H1 (cell line): Measurements from ENCODE around the gene HES3. TPM values are rescaled to one million over a fixed set of nuclear protein-coding genes. Genes with fewer than 3 reads are reported as not detected.

Experiments
- CEBPB ChIP-seq: IDR thresholded peaks from 2 replicates; pipeline ENCODE4 v1.6.1; 2012; ENCODE audit warnings: low read depth, low read length
- CREB1 ChIP-seq: IDR thresholded peaks from 2 replicates; pipeline ENCODE4 v1.6.1; 2012; ENCODE audit warnings: inconsistent platforms
- FOSL1 ChIP-seq: IDR thresholded peaks from 2 replicates; pipeline ENCODE4 v1.6.1; 2011; ENCODE audit warnings: mild to moderate bottlenecking, low read depth, low read length, moderate library complexity; ENCODE audit not compliant: insufficient read depth
- KDM1A ChIP-seq: fragments of 200-600, 300-600 bp; sonication (generic); IDR thresholded peaks from 2 replicates; pipeline ENCODE4 v1.7.1; 2016; ENCODE audit warnings: mild to moderate bottlenecking, low read length, borderline replicate concordance
- NRF1 ChIP-seq: IDR thresholded peaks from 2 replicates; pipeline ENCODE4 v1.6.1; 2011; ENCODE audit warnings: mild to moderate bottlenecking, low read depth, low read length, improper control_type of control experiment
- POLR2A ChIP-seq, 2 experiments: IDR thresholded peaks; 1 replicate in 1 of 2; 2 replicates in 1 of 2; pipeline ENCODE4 v1.6.1; 2011; ENCODE audit warnings: low read depth in 2 of 2, low read length in 2 of 2, mild to moderate bottlenecking in 2 of 2; ENCODE audit errors: control extremely low read depth in 1 of 2
- POU5F1 ChIP-seq: IDR thresholded peaks from 2 replicates; pipeline ENCODE4 v1.6.1; 2011; ENCODE audit warnings: low read depth, mild to moderate bottlenecking, low read length, moderate library complexity
- SAP30 ChIP-seq: fragments of 300-600 bp; sonication (generic); IDR thresholded peaks from 2 replicates; pipeline ENCODE4 v1.7.1; 2012; ENCODE audit warnings: low read length, moderate library complexity, mild to moderate bottlenecking, inconsistent platforms; ENCODE audit not compliant: insufficient read depth, insufficient replicate concordance
- TAF1 ChIP-seq: IDR thresholded peaks from 2 replicates; pipeline ENCODE4 v1.6.1; 2011; ENCODE audit warnings: mild to moderate bottlenecking, low read depth, low read length
- USF2 ChIP-seq: IDR thresholded peaks from 2 replicates; pipeline ENCODE4 v1.6.1; 2011; ENCODE audit warnings: low read length, improper control_type of control experiment
- YY1 ChIP-seq: IDR thresholded peaks from 2 replicates; pipeline ENCODE4 v1.6.1; 2011; ENCODE audit warnings: low read depth, mild to moderate bottlenecking, low read length
- polyA plus RNA-seq, 7 experiments: library from polyadenylated mRNA; depleted of rRNA in 3 of 7; stranded (reverse) in 5 of 7; unstranded in 2 of 7; fragments of >200 nt in 5 of 7; fragments of 200-250 nt in 2 of 7; gene quantifications; 1 replicate in 5 of 7; 2 replicates in 1 of 7; 4 replicates in 1 of 7; pipeline versions ENCODE4 v1.2.1 to v1.2.3, GENCODE V29; 2011 to 2013; ENCODE audit warnings: missing spikeins in 2 of 7, mixed read lengths in 2 of 7
- total RNA-seq: library from RNA; stranded (reverse); fragmentation: NEBNext Ultra II Directional; extraction: Animal tissue kit (Norgen Biotek cat#: 25700); gene quantifications from 2 replicates; pipeline ENCODE4 v1.2.1, GENCODE V29; 2021

The HES3 gene
- total and polyA plus RNA-seq, 2 of the 8 experiments (the other 6 are each of a cell fraction or from before 2014, with no cell fraction given), result 38.8 to 54.3 TPM

GRCh38 chr1:6241887-6242740, 1.9 kb upstream of the HES3 start (continued):
- TF ChIP-seq CREB1, result peak; percentile 11; the same call in 1 of the 2 replicates
- no peak for TF ChIP-seq POLR2A (IDR thresholded peaks at IDR 0.05; ENCODE audit: control extremely low read depth in 1 of 2, low read depth in 2 of 2, low read length in 2 of 2)
- TF ChIP-seq USF2, result no peak
- no peak for TF ChIP-seq NRF1
- TF ChIP-seq TAF1, result no peak
- TF ChIP-seq SAP30, result no peak
- no peak for TF ChIP-seq CEBPB
- no peak for TF ChIP-seq POU5F1
- TF ChIP-seq KDM1A, result peak; percentile 42; the same call in 1 of the 2 replicates
- peak; percentile 81 for TF ChIP-seq YY1
- TF ChIP-seq FOSL1, result no peak
